SK-N-MC (cell line): Measurements from ENCODE around the gene PKMYT1.

ENCODE experiments used
- EZH2 ChIP-seq: fragments of 200-600 bp; sonication (generic); IDR thresholded peaks from one replicate; pipeline ENCODE4 v1.6.1; 2017; ENCODE audit warnings: antibody characterized with exemption
- FOXP2 ChIP-seq: optimal IDR thresholded peaks from 2 replicates; pipeline ENCODE3; 2011; ENCODE audit warnings: mild to moderate bottlenecking, moderate library complexity; ENCODE audit not compliant: insufficient read depth; ENCODE audit errors: extremely low read length, control extremely low read depth
- POLR2AphosphoS5 ChIP-seq: IDR thresholded peaks from 2 replicates; pipeline ENCODE4 v1.6.1; 2012; ENCODE audit warnings: mild to moderate bottlenecking, low read depth, low read length, borderline replicate concordance

GRCh38 chr16:3014971-3015370, 34.7 kb upstream of the PKMYT1 start:
- no peak for TF ChIP-seq EZH2
- TF ChIP-seq POLR2AphosphoS5: no peak
- TF ChIP-seq FOXP2: no peak
